Ishikawa (cell line): Measurements from ENCODE around the gene SMC1A.

ENCODE experiments used
- CEBPB ChIP-seq: IDR thresholded peaks from 2 replicates; pipeline ENCODE4 v1.6.1; 2012
- CREB1 ChIP-seq: IDR thresholded peaks from 2 replicates; pipeline ENCODE4 v1.6.1; 2012; ENCODE audit warnings: low read depth
- EGR1 ChIP-seq: IDR thresholded peaks from 2 replicates; pipeline ENCODE4 v1.6.1; 2012
- EP300 ChIP-seq: IDR thresholded peaks from 2 replicates; pipeline ENCODE4 v1.6.1; 2012; ENCODE audit warnings: borderline replicate concordance
- FOXM1 ChIP-seq: IDR thresholded peaks from 2 replicates; pipeline ENCODE4 v1.6.1; 2012; ENCODE audit warnings: low read depth, borderline replicate concordance
- NFIC ChIP-seq: IDR thresholded peaks from 2 replicates; pipeline ENCODE4 v1.6.1; 2012
- RAD21 ChIP-seq: IDR thresholded peaks from 2 replicates; pipeline ENCODE4 v1.6.1; 2012; ENCODE audit warnings: low read depth
- TAF1 ChIP-seq: IDR thresholded peaks from 2 replicates; pipeline ENCODE4 v1.6.1; 2012; ENCODE audit warnings: low read depth, mild to moderate bottlenecking
- TCF12 ChIP-seq: IDR thresholded peaks from 2 replicates; pipeline ENCODE4 v1.6.1; 2012; ENCODE audit warnings: low read depth
- TEAD4 ChIP-seq: IDR thresholded peaks from 2 replicates; pipeline ENCODE4 v1.6.1; 2012
- YY1 ChIP-seq: IDR thresholded peaks from 2 replicates; pipeline ENCODE4 v1.6.1; 2012; ENCODE audit warnings: low read depth
- ZBTB7A ChIP-seq: IDR thresholded peaks from 2 replicates; pipeline ENCODE4 v1.6.1; 2012; ENCODE audit warnings: low read depth
- TF ChIP-seq, protein P1 (sequence below): IDR thresholded peaks from 2 replicates; pipeline ENCODE4 v1.6.1; 2012
- TF ChIP-seq, protein P2 (sequence below): IDR thresholded peaks from 2 replicates; pipeline ENCODE4 v1.6.1; 2012
- TF ChIP-seq, protein P3 (sequence below): IDR thresholded peaks from 2 replicates; pipeline ENCODE4 v1.6.1; 2012; ENCODE audit warnings: low read depth, mild to moderate bottlenecking

The SMC1A gene

DNA sequence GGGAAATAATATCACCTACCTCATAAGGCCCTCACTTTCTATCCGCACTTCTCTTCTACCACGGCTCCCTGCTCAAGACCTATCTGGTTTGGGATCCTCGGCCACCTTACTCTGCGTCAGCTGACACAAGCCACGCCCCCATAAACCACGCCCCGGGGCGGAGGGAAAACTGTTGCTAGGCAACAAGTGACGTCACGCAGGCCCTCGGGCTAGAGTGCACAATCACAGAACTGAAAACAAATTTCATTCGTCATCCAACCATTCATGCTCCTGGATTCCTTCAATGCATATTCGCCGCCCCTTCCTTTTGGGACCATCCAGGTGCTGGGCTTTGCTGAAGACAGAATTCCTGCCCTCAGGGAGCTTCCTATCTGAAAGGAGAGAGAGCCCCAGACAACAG is 66.3 kb downstream of the SMC1A start:
- TF ChIP-seq, protein P1, sequence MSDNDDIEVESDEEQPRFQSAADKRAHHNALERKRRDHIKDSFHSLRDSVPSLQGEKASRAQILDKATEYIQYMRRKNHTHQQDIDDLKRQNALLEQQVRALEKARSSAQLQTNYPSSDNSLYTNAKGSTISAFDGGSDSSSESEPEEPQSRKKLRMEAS, result no peak
- no peak for TF ChIP-seq ZBTB7A
- no peak for TF ChIP-seq EGR1
- TF ChIP-seq, protein P2, sequence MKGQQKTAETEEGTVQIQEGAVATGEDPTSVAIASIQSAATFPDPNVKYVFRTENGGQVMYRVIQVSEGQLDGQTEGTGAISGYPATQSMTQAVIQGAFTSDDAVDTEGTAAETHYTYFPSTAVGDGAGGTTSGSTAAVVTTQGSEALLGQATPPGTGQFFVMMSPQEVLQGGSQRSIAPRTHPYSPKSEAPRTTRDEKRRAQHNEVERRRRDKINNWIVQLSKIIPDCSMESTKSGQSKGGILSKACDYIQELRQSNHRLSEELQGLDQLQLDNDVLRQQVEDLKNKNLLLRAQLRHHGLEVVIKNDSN, result peak; percentile 73
- TF ChIP-seq TCF12, result no peak
- peak; percentile 29; the same call in 1 of the 2 replicates for TF ChIP-seq CREB1

DNA sequence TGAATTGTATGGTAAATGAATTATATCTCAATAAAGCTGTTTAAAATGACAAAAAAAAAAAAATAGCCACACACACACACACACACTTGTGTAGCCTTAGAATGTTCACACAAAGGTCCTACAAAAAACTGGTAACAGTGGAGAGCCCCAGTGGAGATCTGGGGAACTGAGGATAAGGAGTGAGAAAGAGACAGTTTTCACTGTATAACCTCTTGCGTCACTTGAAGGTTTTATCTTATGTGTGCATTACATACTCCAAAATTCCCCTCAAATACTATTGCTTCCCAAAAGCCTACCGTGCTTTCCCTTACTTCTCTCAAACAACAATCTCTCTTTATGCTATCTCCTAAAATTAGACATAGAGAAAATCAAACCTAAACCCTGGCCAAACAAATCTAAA is 67.8 kb downstream of the SMC1A start:
- TF ChIP-seq TEAD4 (no peak), NFIC (no peak), EGR1 (no peak), TAF1 (no peak), RAD21 (no peak), CEBPB (no peak), EP300 (no peak), YY1 (no peak), FOXM1 (no peak), TCF12 (no peak), CREB1 (no peak)
- TF ChIP-seq, protein P2, result no peak
- TF ChIP-seq, protein P3, sequence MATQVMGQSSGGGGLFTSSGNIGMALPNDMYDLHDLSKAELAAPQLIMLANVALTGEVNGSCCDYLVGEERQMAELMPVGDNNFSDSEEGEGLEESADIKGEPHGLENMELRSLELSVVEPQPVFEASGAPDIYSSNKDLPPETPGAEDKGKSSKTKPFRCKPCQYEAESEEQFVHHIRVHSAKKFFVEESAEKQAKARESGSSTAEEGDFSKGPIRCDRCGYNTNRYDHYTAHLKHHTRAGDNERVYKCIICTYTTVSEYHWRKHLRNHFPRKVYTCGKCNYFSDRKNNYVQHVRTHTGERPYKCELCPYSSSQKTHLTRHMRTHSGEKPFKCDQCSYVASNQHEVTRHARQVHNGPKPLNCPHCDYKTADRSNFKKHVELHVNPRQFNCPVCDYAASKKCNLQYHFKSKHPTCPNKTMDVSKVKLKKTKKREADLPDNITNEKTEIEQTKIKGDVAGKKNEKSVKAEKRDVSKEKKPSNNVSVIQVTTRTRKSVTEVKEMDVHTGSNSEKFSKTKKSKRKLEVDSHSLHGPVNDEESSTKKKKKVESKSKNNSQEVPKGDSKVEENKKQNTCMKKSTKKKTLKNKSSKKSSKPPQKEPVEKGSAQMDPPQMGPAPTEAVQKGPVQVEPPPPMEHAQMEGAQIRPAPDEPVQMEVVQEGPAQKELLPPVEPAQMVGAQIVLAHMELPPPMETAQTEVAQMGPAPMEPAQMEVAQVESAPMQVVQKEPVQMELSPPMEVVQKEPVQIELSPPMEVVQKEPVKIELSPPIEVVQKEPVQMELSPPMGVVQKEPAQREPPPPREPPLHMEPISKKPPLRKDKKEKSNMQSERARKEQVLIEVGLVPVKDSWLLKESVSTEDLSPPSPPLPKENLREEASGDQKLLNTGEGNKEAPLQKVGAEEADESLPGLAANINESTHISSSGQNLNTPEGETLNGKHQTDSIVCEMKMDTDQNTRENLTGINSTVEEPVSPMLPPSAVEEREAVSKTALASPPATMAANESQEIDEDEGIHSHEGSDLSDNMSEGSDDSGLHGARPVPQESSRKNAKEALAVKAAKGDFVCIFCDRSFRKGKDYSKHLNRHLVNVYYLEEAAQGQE, result no peak
- TF ChIP-seq, protein P1, result no peak

DNA sequence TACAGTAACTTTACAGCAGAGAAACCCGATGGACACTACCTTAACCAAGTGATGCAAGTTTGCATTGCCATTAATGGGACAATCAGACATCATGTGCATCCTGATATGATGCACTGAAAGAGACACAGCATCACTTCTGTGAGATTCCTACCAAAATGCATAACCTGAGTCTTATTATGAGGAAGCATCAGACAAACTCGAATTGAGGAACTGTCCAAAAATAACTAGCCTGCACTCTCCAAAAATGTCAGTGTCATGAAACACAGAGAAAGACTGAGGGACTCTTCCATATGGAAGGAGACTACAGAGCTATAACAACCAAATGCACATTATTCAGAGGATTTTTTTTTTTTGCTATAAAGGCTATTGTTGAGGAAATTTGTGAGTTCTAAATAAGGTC is 74.5 kb downstream of the SMC1A start:
- TF ChIP-seq, protein P2, result no peak
- no peak for TF ChIP-seq YY1
- no peak for TF ChIP-seq TEAD4
- no peak for TF ChIP-seq FOXM1
- no peak for TF ChIP-seq CEBPB
- no peak for TF ChIP-seq CREB1

DNA sequence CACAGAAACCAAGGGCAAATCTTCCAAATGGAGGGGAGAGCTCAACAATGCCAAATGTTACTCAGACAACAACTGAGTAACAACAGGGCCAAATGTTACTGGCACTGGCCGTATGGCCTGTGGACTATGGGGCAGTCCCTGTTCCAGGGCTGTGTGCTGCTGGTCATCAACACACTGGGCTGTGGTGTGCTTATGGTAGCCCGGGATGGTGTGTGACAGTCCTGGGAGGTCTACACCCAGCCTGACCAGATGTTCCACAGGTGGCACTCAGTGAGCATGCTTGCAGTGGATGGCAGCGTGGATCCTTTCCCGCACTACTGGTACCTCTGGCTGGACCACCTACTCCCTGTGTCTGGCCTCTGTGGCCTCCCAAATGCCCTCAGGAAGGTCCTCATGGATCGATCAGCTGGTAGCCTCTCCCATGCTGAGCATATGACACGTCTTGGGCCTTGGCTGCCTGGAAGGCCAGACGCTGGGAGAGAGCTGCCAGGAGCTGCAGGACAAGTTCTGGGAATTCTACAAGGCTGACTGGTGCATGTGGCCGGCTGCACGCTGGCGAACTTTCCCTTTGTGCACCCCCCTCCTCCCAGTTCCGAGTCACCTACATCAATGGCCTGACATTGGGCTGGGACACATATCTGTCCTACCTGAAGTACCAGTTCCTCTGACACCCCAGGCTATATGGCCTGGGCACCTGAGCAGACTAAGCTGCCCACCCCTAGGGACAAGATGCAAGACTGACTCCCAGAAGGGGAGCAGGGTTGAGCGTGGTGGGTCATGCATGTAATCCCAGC is 81.4 kb downstream of the SMC1A start:
- TF ChIP-seq CREB1, result no peak
- no peak for TF ChIP-seq ZBTB7A
- TF ChIP-seq, protein P1, result no peak
- no peak for TF ChIP-seq YY1
- TF ChIP-seq, protein P3, result no peak
- TF ChIP-seq EP300, result no peak
- TF ChIP-seq RAD21, result no peak
- TF ChIP-seq TEAD4, result no peak
- no peak for TF ChIP-seq TCF12
- TF ChIP-seq, protein P2, result no peak

DNA sequence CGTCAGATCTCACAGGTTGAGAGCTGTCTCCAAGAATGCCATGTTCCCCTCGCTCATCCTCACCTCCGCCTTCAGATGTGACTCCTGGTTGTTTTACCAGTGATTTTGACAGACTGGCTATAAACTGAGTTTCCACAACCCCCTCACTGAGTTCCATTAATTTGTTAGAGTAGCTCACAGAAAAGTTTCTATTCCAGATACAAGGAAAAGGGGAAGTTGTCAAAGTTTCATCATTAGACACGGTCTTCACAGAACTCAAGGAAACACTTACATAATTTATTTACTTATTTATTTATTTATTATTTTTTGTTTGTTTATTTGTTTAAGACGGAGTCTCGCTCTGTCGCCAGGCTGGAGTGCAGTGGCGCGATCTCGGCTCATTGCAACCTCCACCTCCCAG is 85.4 kb downstream of the SMC1A start:
- TF ChIP-seq CREB1 (no peak), NFIC (no peak), FOXM1 (no peak), ZBTB7A (no peak), EGR1 (no peak), TAF1 (no peak), RAD21 (no peak), YY1 (no peak), EP300 (no peak), TCF12 (no peak), CEBPB (no peak)
- TF ChIP-seq, protein P3, result no peak
- TF ChIP-seq, protein P1, result no peak
